ENCODE measurements around the gene PTGES.
A peak's percentile ranks its signal among the peaks of the same experiment; 100 is the strongest.

Gene PTGES

DNA sequence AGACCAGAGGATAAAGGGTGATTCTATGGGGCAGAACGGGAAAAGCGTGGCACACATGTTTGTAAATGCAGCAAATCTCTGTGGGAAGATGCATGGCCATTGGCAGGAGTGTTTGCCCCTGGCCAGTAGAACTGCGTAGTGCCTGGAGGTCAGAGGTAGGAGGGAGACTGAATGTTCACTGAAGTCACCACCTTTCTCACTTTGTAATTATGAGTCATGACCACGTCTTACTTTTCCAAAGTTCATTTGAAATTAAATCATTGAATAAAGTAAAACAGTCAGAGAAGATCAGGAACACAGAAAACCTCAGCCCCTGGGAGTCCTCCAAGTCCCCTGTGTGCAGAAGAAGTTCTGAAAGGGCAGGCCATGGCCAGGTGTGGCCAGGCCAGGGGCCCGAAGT is 4.6 kb downstream of the PTGES start:
- TF ChIP-seq, protein P1, sequence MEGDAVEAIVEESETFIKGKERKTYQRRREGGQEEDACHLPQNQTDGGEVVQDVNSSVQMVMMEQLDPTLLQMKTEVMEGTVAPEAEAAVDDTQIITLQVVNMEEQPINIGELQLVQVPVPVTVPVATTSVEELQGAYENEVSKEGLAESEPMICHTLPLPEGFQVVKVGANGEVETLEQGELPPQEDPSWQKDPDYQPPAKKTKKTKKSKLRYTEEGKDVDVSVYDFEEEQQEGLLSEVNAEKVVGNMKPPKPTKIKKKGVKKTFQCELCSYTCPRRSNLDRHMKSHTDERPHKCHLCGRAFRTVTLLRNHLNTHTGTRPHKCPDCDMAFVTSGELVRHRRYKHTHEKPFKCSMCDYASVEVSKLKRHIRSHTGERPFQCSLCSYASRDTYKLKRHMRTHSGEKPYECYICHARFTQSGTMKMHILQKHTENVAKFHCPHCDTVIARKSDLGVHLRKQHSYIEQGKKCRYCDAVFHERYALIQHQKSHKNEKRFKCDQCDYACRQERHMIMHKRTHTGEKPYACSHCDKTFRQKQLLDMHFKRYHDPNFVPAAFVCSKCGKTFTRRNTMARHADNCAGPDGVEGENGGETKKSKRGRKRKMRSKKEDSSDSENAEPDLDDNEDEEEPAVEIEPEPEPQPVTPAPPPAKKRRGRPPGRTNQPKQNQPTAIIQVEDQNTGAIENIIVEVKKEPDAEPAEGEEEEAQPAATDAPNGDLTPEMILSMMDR (IDR thresholded peaks at IDR 0.05; ENCODE audit: extremely low read depth, missing control alignments) = no peak
- no peak for DNase-seq (ENCODE audit: low spot score)

DNA sequence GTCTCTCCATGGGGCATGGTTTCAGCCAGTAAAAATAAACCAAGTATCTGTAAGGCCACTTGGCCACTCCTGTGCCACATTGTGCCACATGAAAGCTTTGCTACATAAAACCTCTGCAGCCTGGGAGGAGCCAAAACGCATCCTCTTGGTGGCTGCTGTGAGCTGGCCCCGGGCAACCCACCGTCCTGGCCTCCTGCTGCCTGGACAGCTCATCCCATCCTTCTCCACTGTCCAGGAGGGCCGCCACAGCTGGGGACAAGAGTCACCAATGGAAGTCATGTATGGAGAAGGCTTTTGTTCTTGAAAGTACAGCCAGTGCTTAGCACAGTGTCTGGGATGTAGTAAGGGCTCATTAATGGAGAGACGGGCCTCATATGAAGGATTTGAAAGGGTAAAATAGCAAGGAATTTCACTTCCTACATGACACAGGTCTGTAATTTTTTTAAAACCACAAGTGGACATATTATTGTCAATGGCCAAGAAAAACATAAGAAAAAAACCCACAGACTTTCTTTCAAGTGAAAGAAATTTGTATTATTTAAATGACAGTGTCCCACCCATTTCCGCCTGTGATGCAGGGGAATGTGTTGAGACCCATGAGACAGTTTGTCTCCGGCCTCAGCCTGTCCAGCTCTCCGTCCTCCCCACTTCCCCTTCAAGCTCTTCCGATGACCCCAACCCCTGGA is 6.6 kb downstream of the PTGES start:
- TF ChIP-seq, protein P1 (IDR thresholded peaks at IDR 0.05; ENCODE audit: extremely low read depth, missing control alignments) = no peak
- DNase-seq (ENCODE audit: low spot score) = no peak

DNA sequence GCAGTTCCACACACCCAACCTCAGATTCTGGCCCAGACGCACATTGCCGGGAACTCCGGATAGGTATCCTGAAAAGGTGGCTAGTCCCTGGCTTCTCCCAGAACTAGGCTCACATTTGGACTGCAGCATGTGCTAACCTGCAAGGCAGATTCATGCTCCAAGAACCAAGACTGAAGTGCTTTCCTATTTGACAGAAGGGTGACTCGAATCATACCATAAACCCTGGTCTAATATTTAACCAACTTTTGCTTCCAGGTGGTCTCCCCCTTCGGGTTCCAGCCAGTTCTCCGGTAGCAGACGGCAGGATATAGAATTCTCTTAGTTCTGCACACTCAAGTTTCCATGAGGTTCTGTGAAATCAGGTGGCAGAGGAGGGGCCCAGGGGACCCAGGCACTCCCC is 7.6 kb downstream of the PTGES start:
- TF ChIP-seq, protein P1 (IDR thresholded peaks at IDR 0.05; ENCODE audit: extremely low read depth, missing control alignments) = no peak
- DNase-seq (ENCODE audit: low spot score) = no peak

DNA sequence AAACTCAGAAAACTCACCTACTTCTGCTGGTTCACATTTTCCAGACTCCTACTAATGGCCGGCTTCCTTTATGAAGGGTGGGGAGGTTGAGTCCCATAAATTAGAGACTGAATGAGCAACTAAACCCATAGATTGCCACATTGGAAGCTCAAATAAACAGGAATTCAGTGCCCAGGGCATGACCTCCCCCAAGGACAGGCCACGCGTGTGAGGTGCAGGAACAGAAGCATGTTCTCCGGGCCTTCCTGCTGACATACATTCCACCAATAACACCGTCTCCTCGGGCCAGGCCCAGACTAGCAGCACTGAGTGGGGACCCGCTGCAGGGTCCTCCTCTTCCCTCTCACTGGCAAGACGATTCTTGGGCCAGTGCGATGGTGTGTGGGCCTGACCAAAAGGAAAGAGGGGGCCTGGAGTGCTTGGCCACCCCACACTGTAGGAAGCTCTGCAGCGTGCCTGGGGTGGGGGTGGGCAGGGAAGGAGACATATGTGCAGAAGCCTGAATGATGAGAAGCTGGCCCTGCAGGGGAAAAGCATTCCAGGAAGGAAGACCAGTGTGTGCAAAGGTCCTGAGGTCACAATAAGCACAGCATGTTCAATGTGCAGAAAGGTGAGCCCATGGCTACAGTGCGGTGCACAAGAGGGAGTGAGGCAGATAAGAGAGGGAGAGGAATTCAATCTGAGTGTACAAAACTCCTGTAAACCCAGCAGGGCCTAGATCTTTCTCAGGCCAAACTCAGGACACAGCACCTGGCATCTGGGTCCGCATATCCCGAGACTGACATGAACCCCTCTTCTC is 12.0 kb downstream of the PTGES start:
- TF ChIP-seq, protein P1 (IDR thresholded peaks at IDR 0.05; ENCODE audit: extremely low read depth, missing control alignments) = no peak
- no peak for DNase-seq (ENCODE audit: low spot score)

DNA sequence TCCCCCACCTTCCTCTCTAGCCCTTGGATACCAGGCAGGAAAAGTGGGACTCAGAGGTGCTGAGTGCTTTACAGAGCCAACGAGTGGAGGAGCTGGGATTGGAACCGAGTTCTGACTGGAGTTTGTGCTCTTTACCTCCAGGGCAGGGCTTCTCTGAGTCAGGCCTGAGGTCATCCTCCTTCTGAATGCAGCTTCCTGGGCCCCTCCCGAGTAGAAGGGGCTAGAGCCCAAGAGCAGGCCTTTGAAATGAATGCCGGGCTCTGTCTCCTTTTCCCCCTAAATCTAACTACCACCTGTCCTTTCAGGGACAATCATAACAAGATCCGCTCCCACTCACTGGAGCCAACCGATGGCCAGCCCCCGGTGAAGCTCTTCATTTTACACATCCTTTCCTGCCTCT is 12.7 kb downstream of the PTGES start:
- TF ChIP-seq, protein P1 (IDR thresholded peaks at IDR 0.05; ENCODE audit: extremely low read depth, missing control alignments) = no peak
- DNase-seq (ENCODE audit: low spot score) = no peak

DNA sequence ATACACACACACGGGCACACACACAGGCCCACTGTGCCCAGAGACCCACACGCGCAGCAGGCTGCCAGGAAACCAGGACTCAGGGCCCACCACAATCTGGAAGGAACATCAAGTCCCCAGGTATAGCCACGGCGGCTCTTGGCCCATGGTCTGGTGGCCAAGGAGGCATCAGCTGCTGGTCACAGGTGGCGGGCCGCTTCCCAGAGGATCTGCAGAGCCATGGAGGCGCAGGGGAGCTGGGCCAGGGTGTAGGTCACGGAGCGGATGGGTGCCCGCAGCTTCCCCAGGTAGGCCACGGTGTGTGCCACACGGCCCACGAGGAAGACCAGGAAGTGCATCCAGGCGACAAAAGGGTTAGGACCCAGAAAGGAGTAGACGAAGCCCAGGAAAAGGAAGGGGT is 13.4 kb downstream of the PTGES start:
- DNase-seq (ENCODE audit: low spot score) = no peak
- TF ChIP-seq, protein P1 (IDR thresholded peaks at IDR 0.05; ENCODE audit: extremely low read depth, missing control alignments) = no peak

DNA sequence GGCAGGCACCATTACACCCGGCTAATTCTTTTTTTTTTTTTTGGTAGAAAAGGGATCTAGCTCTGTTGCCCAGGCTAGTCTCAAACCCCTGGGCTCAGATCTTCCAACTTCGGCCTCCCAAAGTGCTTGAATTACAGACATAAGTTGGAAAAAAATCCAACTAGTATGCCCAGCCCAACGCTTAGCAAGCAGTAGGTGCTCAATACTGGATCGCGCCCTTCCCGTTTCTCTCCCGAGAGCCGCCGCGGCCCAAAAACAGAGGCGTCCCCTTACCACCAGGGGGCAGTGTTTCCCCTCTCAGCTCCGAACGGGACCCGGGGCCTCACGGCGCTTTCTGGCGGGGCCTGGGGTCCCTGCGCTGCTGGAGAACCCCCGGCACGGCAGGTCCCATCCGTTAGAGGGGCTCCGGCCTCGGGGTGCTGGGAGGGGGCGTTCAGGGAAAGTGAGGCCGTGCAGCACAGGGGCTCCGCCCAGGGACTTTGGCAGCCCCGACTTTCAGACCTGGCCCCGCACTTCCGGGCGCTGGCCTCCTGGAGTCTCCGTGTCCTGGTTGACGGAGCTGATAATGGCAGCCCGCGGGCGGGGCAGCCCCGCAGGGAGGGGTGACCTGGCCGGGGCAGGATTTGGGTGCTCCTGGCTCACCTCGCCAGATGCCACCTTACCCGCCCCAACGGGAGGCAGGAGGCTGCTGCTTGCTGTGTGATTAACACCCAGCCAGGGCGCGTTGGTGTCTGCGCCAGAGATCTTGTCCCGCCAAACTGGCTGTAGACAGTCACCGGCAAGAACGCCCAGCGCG is 15.2 kb downstream of the PTGES start:
- peak; percentile 90 for DNase-seq (ENCODE audit: low spot score)
- TF ChIP-seq, protein P1 (IDR thresholded peaks at IDR 0.05; ENCODE audit: extremely low read depth, missing control alignments) = peak; percentile 66

Data from GM20000 (cell line).